ENCODE measurements around the gene VAV2. TPM values are rescaled to one million over a fixed set of nuclear protein-coding genes. Genes with fewer than 3 reads are reported as not detected.

The VAV2 gene
- total RNA-seq, 1 donor from 2014 or later: 7.6 TPM

- DNase-seq (ENCODE audit: missing footprints): no peak
- ATAC-seq: no peak
- intact Hi-C loops (cut with DNase I): no loop called here
These were observed 99.8 kb downstream of the VAV2 start for GRCh38 chr9:133892193-133892920.

GRCh38 chr9:133891741-133892140 lies 100.4 kb downstream of the VAV2 start:
- ATAC-seq (no peak), DNase-seq (ENCODE audit: missing footprints) (no peak)
- intact Hi-C loops (cut with DNase I): no loop called here

- DNase-seq (ENCODE audit: missing footprints) (no peak), ATAC-seq (no peak)
- intact Hi-C loops (cut with DNase I): no loop called here
These were observed 101.5 kb downstream of the VAV2 start for GRCh38 chr9:133890583-133890982.

GRCh38 chr9:133889584-133890301 lies 102.4 kb downstream of the VAV2 start:
- DNase-seq (ENCODE audit: missing footprints) (no peak), ATAC-seq (no peak)
- intact Hi-C loops (cut with DNase I): no loop called here

- ATAC-seq (no peak), DNase-seq (ENCODE audit: missing footprints) (no peak)
- intact Hi-C loops (cut with DNase I): no loop called here
These were observed 103.2 kb downstream of the VAV2 start for GRCh38 chr9:133888809-133889491.

GRCh38 chr9:133888048-133888808 lies 103.9 kb downstream of the VAV2 start:
- intact Hi-C loops (cut with DNase I): no loop called here
- no peak for DNase-seq (ENCODE audit: missing footprints)
- no peak for ATAC-seq

- intact Hi-C loops (cut with DNase I): no loop called here
- no peak for ATAC-seq
- no peak for DNase-seq (ENCODE audit: missing footprints)
These were observed 104.5 kb downstream of the VAV2 start for GRCh38 chr9:133887540-133888047.

- intact Hi-C loops (cut with DNase I): no loop called here
- DNase-seq (ENCODE audit: missing footprints) (no peak), ATAC-seq (no peak)
These were observed 105.3 kb downstream of the VAV2 start for GRCh38 chr9:133886563-133887501.

- no peak for DNase-seq (ENCODE audit: missing footprints)
- intact Hi-C loops (cut with DNase I): no loop called here
These were observed 107.0 kb downstream of the VAV2 start for GRCh38 chr9:133884907-133885744.

GRCh38 chr9:133882849-133883755 lies 109.0 kb downstream of the VAV2 start:
- intact Hi-C loops (cut with DNase I): no loop called here
- DNase-seq (ENCODE audit: missing footprints): no peak
- ATAC-seq: no peak

More at GRCh38 chr9:133884907-133885744, 107.0 kb downstream of the VAV2 start:
- no peak for ATAC-seq

- ATAC-seq: no peak
- intact Hi-C loops (cut with DNase I): no loop called here
- no peak for DNase-seq (ENCODE audit: missing footprints)
These were observed 110.3 kb downstream of the VAV2 start for GRCh38 chr9:133881671-133882381.

GRCh38 chr9:133880851-133881661 lies 111.1 kb downstream of the VAV2 start:
- intact Hi-C loops (cut with DNase I): no loop called here
- ATAC-seq (no peak), DNase-seq (ENCODE audit: missing footprints) (no peak)

- intact Hi-C loops (cut with DNase I): no loop called here
- ATAC-seq (no peak), DNase-seq (ENCODE audit: missing footprints) (no peak)
These were observed 112.0 kb downstream of the VAV2 start for GRCh38 chr9:133880136-133880535.

- no peak for ATAC-seq
- DNase-seq (ENCODE audit: missing footprints): no peak
- intact Hi-C loops (cut with DNase I): no loop called here
These were observed 112.5 kb downstream of the VAV2 start for GRCh38 chr9:133879615-133880014.

GRCh38 chr9:133878402-133878801 lies 113.7 kb downstream of the VAV2 start:
- intact Hi-C loops (cut with DNase I): no loop called here
- DNase-seq (ENCODE audit: missing footprints): no peak
- no peak for ATAC-seq

Measured in Right ventricle myocardium inferior (tissue), 1 donor.